ENCODE measurements around the gene MDC1. TPM values are rescaled to one million over a fixed set of nuclear protein-coding genes. Genes with fewer than 3 reads are reported as not detected.
"Not testable (repeated sequence)": the region's sequence is repeated elsewhere in the genome, so short reads cannot be mapped to it uniquely, and the experiment has no call there.

Gene MDC1
- total RNA-seq, 1 donor from 2014 or later = 4.9 TPM

DNA sequence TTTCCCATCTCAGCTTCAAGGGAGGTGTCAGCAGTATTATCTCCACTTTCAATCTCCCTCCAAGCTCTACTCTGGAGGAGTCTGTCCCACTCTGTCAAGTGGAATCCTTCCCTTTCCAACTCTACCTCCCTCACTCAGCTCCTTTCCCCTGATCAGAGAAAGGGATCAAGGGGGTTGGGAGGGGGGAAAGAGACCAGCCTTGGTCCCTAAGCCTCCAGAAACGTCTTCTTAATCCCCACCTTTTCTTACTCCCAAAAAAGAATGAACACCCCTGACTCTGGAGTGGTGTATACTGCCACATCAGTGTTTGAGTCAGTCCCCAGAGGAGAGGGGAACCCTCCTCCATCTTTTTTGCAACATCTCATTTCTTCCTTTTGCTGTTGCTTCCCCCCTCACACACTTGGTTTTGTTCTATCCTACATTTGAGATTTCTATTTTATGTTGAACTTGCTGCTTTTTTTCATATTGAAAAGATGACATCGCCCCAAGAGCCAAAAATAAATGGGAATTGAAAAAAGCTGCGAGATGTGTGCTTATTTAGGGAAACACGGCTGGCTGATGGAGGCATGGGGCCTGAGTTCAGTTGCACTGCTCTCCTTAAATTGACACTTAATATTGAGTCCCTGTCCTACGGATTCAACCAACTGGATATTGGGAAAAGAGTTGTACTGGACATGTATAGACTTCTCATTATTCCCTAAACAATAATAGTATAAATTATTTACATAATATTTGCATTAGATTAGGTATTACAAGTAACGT is 8.0 kb upstream of the MDC1 start:
- DNase-seq (ENCODE audit: low read depth in 2 of 2) = no peak

DNA sequence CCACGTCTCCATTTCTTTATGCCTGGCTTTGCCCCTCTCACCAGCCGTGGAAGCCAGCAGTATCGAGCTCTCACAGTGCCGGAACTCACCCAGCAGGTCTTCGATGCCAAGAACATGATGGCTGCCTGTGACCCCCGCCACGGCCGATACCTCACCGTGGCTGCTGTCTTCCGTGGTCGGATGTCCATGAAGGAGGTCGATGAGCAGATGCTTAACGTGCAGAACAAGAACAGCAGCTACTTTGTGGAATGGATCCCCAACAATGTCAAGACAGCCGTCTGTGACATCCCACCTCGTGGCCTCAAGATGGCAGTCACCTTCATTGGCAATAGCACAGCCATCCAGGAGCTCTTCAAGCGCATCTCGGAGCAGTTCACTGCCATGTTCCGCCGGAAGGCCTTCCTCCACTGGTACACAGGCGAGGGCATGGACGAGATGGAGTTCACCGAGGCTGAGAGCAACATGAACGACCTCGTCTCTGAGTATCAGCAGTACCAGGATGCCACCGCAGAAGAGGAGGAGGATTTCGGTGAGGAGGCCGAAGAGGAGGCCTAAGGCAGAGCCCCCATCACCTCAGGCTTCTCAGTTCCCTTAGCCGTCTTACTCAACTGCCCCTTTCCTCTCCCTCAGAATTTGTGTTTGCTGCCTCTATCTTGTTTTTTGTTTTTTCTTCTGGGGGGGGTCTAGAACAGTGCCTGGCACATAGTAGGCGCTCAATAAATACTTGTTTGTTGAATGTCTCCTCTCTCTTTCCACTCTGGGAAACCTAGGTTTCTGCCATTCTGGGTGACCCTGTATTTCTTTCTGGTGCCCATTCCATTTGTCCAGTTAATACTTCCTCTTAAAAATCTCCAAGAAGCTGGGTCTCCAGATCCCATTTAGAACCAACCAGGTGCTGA is 7.0 kb upstream of the MDC1 start:
- DNase-seq (ENCODE audit: low read depth in 2 of 2) = not testable (repeated sequence)

- DNase-seq (ENCODE audit: low read depth in 2 of 2) = not testable (repeated sequence)
Measured at GRCh38 chr6:30723159-30723842, 6.2 kb upstream of the MDC1 start.

DNA sequence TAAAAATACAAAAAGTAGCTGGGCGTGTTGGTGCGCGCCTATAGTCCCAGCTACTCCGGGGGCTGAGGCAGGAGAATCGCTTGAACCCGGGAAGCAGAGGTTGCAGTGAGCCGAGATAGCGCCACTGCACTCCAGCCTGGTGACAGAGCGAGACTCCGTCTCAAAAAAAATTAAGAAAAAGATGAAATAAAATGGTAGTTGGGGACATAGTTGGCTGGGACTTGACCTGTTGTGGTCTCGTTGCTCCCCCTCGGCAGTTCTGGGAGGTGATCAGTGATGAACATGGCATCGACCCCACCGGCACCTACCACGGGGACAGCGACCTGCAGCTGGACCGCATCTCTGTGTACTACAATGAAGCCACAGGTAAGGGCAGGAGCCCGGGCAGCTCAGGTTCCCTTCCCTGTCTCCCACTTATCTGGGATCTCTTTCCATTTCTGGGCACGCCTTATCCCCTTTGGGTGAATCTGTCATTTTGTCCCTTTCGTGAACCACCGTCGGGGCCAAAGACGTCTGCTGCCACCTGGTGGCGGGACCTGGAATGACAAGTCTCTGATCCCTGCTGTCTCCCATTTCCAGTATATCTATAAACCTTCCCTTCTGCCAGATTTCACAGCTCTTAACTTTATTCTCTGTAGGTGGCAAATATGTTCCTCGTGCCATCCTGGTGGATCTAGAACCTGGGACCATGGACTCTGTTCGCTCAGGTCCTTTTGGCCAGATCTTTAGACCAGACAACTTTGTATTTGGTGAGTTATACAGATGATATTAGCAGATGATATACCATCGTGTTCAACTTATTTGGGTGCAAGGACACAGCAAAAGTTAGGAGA is 5.4 kb upstream of the MDC1 start:
- peak; percentile 67 to 82 for DNase-seq (ENCODE audit: low read depth in 2 of 2)

DNA sequence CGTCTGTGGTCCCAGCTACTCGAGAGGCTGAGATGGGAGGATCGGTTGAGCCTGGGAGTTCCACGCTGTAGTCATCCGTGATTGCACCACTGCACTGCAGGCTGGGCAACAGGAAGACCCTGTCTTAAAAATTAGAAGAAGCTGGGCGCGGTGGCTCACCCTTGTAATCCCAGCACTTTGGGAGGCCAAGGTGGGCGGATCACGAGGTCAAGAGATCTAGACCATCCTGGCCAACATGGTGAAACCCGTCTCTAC is 4.9 kb upstream of the MDC1 start:
- not testable (repeated sequence) for DNase-seq (ENCODE audit: low read depth in 2 of 2)

DNA sequence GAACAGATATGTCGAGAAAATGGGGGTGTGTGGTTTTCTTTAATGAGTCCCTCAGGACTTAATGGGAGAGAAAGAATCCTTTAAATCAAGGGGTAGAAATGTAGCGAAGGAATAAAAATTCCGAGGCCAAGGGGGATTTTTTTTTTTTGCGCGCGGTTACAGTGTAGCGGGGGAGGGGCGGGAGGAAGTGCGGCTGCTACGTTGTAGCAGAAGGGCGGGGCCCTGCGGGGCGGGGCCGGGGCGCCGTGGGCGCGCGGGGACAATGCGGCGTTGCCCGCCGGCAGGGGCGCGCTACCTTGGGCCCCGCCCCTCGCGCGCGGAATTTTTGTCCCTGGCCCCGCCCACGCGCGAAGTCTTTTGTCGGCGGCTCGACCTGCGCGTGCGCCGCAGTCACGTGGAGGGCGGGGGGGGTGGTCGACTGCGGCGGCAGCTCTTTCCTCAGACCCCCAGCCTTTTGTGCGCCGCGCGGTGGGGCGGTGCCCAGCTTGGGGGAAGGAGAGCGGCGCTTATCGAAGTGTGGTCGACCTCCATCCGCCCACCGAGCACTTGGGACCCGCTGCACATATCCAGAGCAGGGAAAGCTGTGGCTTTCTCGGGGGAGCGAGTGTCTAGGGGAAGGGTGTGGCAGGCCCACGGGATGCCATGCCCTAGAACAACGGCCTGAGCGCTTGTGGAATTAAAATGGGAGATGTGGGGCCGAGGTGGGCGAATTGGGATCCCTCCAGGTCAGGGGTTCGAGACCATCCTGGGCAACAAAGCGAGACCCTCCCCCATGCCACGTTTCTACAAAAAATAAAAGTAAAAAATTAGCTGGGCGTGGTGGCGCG is 4.3 kb upstream of the MDC1 start:
- DNase-seq (ENCODE audit: low read depth in 2 of 2) = peak; percentile 78 to 93

GRCh38 chr6:30720738-30721197 is 3.7 kb upstream of the MDC1 start:
- peak in 1 of 2 donors; percentile 68 for DNase-seq (ENCODE audit: low read depth in 2 of 2)

GRCh38 chr6:30719791-30720737 is 3.0 kb upstream of the MDC1 start, which contains the start of gene TUBB:
TSS of gene TUBB (plus strand) at chr6:30720352. CDS start at chr6:30720507, 155 bp downstream.
- peak; percentile 95 to 99 for DNase-seq (ENCODE audit: low read depth in 2 of 2)

DNA sequence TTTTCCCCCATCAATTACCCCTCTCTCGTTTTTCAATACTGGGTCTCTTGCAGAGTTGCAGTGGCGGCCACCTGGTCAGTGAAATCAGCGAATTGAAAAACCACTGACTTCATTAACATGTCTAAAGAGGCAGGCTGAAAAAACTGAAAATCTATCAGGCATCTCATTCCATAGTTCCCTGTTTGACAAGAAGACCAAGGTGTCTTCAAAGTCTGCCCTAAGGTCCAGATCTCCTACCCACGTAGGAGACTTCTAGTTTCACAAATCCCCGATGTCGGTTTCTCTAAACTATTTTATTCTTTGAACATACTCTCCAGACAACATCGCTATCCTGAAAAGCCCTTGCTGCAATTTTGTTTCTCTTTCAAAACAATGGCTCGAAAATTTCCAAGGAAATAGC is 2.3 kb upstream of the MDC1 start:
- no peak for DNase-seq (ENCODE audit: low read depth in 2 of 2)

DNA sequence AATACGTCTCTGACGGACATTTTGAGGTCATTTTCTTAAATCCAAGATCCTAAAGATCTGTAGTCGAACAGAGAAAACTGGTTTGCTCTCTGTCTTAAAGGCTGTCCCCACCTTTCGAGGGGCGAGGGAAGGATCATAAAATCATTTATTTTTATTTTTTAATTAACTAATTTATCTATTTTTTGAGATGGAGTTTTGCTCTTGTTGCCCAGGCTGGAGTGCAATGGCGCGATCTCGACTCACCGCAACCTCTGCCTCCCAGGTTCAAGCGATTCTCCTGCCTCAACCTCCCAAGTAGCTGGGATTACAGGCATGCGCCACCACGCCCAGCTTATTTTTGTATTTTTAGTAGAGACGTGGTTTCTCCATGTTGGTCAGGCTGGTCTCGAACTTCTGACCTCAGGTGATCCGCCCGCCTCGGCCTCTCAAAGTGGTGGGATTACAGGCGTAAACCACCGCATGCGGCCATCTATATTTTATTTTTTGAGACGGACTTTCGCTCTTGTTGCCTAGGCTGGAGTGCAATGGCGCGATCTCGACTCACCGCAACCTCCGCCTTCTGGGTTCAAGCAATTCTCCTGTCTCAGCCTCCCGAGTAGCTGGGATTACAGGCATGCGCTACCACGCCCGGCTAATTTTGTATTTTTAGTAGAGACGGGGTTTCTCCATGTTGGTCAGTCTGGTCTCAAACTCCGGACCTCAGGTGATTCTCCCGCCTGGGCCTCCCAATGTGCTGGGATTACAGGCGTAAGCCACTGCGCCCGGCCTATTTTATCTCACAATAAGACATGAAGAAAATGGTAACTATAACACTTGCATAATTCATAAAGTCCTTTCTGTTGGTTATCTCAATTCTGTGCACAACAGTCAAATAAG is 1.0 kb upstream of the MDC1 start:
- not testable (repeated sequence) for DNase-seq (ENCODE audit: low read depth in 2 of 2)

DNA sequence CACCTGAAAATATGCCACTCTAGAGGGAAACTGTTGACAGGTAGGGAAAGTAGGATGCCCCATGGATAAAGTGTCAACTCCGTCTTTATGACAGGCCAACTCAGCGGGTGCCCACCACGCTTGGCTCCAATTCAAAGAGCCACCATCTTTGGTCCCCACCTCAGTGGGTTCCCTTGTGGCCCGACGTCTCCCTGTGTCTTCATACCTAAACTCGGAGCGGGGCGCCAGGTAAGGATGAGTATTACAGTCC is 277 bp downstream of the MDC1 start:
- no peak for DNase-seq (ENCODE audit: low read depth in 2 of 2)

DNA sequence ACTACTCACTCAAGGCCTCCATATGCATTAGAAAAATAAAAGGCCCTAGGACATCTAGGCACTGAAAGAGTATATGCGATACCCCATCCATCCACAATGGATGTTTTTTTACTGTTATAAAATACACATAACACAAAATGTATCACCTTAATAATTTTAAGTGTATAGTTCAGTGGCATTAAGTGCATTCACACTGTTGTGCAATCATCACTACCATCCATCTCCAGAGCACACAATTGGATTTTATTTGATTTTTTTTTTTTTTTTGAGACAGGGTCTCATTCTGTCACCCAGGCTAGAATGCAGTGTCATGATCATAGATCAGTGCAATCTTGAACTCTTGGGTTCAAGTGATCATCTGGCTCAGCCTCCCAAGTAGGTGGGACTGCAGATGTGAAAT is 2.8 kb downstream of the MDC1 start:
- DNase-seq (ENCODE audit: low read depth in 2 of 2) = no peak

- no peak for DNase-seq (ENCODE audit: low read depth in 2 of 2)
Measured at GRCh38 chr6:30712441-30712945, 4.6 kb downstream of the MDC1 start.

DNA sequence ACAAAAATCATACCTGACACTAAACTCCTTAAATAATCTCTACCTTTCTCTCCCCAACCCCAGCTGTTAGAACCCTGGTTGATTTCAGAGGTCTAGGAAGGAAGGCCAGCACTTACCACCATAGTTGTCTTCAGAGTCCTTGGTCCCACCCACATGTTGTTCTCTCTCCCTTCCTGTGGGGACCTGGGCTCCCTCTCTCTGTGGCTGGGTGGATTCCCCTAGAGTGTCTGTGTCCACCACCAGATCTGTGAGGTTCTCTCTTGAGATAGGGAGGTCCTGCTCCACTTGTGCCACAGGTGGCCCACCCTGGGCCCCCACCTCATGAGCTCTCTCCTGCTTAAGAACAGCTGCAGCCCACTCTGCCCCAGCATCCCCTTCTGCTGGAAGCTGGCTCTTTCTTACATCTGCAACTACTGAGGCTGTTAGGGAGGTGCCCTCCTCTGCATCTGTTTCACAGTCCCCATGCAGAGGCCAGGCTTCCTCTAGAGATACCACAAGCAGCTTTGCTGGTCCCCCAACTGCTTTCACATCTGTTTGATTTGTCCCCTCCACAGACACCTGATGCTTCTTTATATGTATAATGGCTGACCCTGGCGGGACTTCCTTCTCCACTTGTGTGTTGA is 5.2 kb downstream of the MDC1 start:
- no peak for DNase-seq (ENCODE audit: low read depth in 2 of 2)

GRCh38 chr6:30709101-30709868 is 7.8 kb downstream of the MDC1 start:
- no peak for DNase-seq (ENCODE audit: low read depth in 2 of 2)

- DNase-seq (ENCODE audit: low read depth in 2 of 2) = no peak
Measured at GRCh38 chr6:30707281-30707850, 9.7 kb downstream of the MDC1 start.

GRCh38 chr6:30705620-30706019 is 11.5 kb downstream of the MDC1 start:
- no peak for DNase-seq (ENCODE audit: low read depth in 2 of 2)
